MG63 (cell line): ENCODE data around the gene ABTB2. TPM values are rescaled to one million over a fixed set of nuclear protein-coding genes. Genes with fewer than 3 reads are reported as not detected.
"Not testable (repeated sequence)": the region's sequence is repeated elsewhere in the genome, so short reads cannot be mapped to it uniquely, and the experiment has no call there.

Experiments used
- DNase-seq: peaks from one replicate; pipeline ENCODE4 v3.0.0-alpha.2; 2020
- H3K27me3 ChIP-seq: fragments of 250-450 bp; sonication (Bioruptor Pico); 2 replicates; pipeline ENCODE4 v1.5.1; 2020; ENCODE audit warnings: mild to moderate bottlenecking, moderate library complexity
- H3K36me3 ChIP-seq: fragments of 250-450 bp; sonication (Bioruptor Pico); 2 replicates; pipeline ENCODE4 v1.5.1; 2020; ENCODE audit warnings: mild to moderate bottlenecking, moderate library complexity
- H3K4me3 ChIP-seq: fragments of 250-450 bp; sonication (Bioruptor Pico); 2 replicates; pipeline ENCODE4 v1.5.1; 2020; ENCODE audit warnings: mild to moderate bottlenecking, moderate library complexity
- H3K9me3 ChIP-seq: fragments of 250-450 bp; sonication (Bioruptor Pico); 2 replicates; pipeline ENCODE4 v1.5.1; 2020; ENCODE audit warnings: mild to moderate bottlenecking, moderate library complexity
- total RNA-seq: library from RNA; depleted of rRNA; stranded (reverse); fragments of >200 nt; shearing (Covaris generic); gene quantifications from 2 replicates; pipeline ENCODE4 v1.2.3, GENCODE V29; 2014; ENCODE audit warnings: low replicate concordance

ABTB2 gene
- total RNA-seq, 1 experiment from 2014 or later = 2.6 TPM

DNA sequence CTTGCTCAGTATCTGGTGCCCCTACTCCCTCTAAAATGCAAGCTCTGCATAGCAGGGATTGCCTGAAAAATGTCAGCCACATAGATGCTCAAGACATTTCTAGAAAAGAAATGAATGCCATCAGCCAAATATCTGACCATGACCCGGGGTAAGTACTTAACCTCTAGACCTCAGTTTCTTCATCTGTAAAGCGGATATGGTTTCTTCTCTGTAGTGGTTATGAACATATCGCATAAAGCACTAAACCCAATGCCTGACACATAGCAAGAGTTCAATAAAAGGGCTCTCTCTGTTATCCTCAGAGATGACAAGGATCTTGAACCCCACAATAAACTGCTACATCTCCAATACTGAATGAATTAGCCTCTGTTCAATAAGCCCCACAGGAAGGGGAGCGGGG is 122.6 kb downstream of the ABTB2 start:
- Histone ChIP-seq H3K9me3 (no peaks in the 10 kb centered on the region), H3K27me3 (no peaks in the 10 kb centered on the region), H3K4me3 (no peak overlapping the region), H3K36me3 (no peaks in the 10 kb centered on the region)
- no peak for DNase-seq

DNA sequence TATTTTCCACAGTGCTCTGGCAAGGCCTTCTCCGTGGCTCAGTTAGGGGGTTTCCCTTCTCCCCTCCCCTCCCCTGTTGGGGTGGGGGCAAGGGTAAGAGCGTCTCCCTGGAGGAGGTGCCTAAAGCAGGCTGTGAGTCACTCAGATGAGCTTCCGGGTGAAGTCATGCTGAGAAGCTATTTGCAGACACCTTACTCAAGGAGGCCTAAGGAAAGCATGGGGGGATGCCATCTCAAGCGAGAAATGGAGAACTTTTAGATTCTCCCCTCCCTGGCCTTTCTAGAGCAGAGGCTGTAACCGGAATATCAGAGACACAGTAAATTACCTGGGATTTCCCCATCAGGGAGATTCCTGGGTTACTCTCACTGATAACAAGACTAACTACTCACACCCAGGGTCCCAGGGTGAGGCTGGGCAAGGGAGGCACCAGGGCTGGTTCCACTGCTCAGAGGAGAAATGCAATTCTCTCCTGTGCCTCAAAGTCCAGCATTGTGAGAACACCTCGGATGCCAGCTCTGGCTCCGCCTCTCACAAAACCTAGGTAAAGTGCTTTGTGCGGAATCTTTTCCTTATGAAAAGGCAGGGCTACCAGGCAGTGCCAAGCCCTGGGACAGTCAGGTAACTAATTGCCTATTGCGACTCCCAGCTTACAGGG is 123.6 kb downstream of the ABTB2 start:
- peak; percentile 71 for DNase-seq
- Histone ChIP-seq H3K9me3 (no peaks in the 10 kb centered on the region), H3K27me3 (no peaks in the 10 kb centered on the region), H3K36me3 (no peaks in the 10 kb centered on the region), H3K4me3 (no peak overlapping the region)

DNA sequence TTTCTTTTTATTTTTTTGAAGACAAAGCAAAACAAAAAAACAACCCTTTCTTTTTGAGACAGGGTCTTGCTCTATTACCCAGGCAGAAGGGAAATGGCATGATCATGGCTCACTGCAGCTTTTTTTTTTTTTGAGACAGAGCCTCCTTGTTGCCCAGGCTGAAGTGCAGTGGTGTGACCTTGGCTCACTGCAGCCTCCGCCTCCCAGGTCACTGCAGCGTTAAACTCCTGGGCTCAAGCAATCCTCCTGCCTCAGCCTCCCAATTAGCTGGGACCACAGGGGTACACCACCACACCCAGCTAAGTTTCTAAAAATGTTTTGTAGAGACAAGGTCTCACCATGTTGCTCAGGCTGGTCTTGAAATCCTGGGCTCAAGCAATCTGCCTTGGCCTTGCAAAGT is 124.6 kb downstream of the ABTB2 start:
- H3K4me3 ChIP-seq = no peak overlapping the region
- no peaks in the 10 kb centered on the region for H3K27me3 ChIP-seq
- no peak for DNase-seq
- no peaks in the 10 kb centered on the region for H3K36me3 ChIP-seq
- no peaks in the 10 kb centered on the region for H3K9me3 ChIP-seq

- Histone ChIP-seq H3K9me3 (no peaks in the 10 kb centered on the region), H3K36me3 (no peaks in the 10 kb centered on the region), H3K27me3 (no peaks in the 10 kb centered on the region), H3K4me3 (no peak overlapping the region)
- no peak for DNase-seq
Measured at GRCh38 chr11:34232807-34233206, 125.0 kb downstream of the ABTB2 start.

DNA sequence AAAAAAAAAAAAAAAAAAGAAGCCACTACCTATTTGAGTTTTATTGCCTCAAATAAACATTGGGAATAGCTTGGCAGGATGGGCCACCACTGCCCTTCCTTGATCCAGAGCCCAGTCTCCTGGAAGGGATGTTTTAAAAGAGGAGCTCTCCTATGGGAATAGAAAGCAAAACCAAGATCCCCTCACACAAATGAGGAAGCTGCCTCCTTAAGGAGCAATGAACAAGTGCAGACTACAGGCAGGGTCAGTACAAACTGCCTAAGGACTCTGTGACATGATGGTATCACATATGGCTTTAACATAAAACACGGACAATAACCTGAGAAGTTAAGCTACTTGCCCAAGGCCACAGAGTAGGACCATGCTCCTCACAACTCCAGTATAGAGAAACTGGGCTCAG is 131.6 kb downstream of the ABTB2 start:
- no peak for DNase-seq

DNA sequence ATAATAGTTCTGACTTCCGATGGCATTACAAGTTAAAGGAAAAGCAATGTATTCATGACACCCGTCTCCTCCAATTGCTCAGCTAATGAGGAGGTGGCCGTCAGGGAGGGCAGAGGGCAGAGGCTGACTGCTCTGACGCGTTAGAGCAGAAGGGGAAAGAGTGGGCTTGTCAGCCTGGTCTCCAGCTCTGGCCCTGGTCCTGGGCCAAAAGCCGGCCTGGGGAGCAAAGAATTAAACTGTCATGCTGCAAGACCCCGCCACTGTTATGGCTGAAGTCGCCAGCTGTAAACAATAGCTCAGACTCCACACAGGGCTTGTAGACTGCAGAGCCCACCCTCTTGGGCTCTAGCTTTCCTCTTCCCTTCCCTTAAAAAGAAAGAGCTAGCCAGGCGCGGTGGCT is 132.7 kb downstream of the ABTB2 start:
- Histone ChIP-seq H3K4me3 (no peak overlapping the region), H3K36me3 (no peaks in the 10 kb centered on the region), H3K9me3 (no peaks in the 10 kb centered on the region), H3K27me3 (no peaks in the 10 kb centered on the region)
- DNase-seq = no peak

More for the DNA sequence above, 131.6 kb downstream of the ABTB2 start:
- H3K9me3 ChIP-seq = no peaks in the 10 kb centered on the region
- H3K27me3 ChIP-seq = no peaks in the 10 kb centered on the region
- H3K4me3 ChIP-seq = no peak overlapping the region
- H3K36me3 ChIP-seq = no peaks in the 10 kb centered on the region

DNA sequence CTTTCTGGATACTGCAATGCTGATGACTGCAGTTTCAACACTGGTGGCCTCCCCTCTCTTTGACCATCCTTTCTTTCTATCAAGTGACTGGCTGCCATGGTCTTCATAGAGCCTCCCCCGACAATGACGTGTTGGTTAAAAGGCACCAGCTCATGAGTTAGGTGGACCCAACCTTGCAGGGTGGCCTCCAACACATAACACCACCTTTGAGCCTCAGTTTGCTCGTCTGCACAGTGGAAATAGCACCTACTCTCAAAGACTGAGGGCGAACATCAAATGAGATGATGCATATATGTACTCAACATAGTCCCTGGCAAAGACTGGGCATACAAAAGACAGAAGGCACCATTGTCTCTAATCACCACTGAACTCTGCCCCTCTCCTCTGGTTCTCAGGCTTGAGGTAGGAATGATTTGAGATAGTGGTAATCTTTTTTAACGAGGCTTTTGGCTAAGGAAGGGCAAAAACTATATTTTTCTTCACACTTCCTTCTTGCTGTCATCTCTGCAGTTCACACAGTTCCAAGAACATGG is 133.3 kb downstream of the ABTB2 start:
- DNase-seq = no peak
- H3K36me3 ChIP-seq = no peaks in the 10 kb centered on the region
- no peak overlapping the region for H3K4me3 ChIP-seq
- no peaks in the 10 kb centered on the region for H3K9me3 ChIP-seq
- H3K27me3 ChIP-seq = no peaks in the 10 kb centered on the region

DNA sequence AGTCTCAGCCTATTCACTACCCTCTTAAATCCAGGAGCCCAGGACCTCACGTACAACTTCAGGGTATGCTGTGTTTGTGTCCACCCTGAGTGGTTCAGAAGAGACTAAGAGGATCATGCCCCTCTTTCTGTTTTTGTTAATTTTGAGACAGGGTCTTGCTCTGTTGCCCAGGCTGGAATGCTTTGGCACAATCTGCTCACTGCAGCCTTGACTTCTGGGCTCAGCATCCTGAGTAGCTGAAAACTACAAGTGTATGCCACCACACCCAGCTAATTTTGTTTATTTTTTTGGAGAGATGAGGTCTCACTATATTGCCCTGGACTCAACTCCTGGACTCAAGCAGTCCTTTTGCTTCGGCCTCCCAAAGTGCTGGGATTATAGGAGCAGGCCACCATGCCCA is 133.9 kb downstream of the ABTB2 start:
- Histone ChIP-seq H3K9me3 (no peaks in the 10 kb centered on the region), H3K36me3 (no peaks in the 10 kb centered on the region), H3K27me3 (no peaks in the 10 kb centered on the region), H3K4me3 (no peak overlapping the region)
- no peak for DNase-seq

DNA sequence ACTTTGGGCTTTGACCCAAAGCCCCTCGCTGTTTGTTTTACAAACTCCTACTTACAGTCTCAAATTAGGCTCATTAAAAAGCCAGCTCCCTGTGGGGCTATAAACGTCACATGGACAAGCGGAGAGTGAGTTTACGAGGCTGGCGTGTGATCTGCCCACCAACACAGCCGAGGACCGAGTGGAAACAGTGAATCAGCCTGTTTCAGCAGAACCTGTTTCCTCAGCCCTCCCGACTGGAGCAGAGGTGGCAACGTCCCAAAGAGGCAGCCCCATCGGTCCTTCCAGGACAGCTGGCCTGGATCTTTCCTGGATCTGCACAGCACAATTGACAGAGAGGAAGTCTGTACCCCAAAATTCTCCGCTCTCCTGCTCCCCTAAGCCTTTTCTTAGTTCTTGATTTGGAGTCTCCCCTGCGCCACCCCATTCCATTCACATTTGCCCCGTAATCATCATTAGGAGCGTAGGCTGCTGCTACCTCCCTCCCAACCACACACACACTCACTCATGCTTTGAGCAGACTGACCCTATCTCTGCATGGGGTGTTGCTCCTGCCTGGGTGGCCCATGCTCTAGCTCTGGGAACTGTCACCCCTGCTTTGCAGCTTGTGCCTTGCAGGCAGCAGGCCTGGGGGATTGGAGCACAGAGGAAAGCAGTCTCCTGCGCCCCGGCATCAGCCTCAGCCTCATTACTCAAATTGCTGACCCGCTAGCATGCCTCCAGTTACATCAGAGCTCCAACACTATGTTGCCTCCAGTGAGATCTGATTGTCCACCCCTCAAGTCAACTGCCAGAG is 134.6 kb downstream of the ABTB2 start:
- Histone ChIP-seq H3K36me3 (no peaks in the 10 kb centered on the region), H3K4me3 (no peak overlapping the region)
- no peak for DNase-seq

GRCh38 chr11:34222030-34222429 is 135.8 kb downstream of the ABTB2 start:
- Histone ChIP-seq H3K27me3 (no peaks in the 10 kb centered on the region), H3K36me3 (no peaks in the 10 kb centered on the region), H3K4me3 (no peak overlapping the region), H3K9me3 (no peaks in the 10 kb centered on the region)
- DNase-seq = no peak

More for the DNA sequence above, 134.6 kb downstream of the ABTB2 start:
- Histone ChIP-seq H3K27me3 (no peaks in the 10 kb centered on the region), H3K9me3 (no peaks in the 10 kb centered on the region)

DNA sequence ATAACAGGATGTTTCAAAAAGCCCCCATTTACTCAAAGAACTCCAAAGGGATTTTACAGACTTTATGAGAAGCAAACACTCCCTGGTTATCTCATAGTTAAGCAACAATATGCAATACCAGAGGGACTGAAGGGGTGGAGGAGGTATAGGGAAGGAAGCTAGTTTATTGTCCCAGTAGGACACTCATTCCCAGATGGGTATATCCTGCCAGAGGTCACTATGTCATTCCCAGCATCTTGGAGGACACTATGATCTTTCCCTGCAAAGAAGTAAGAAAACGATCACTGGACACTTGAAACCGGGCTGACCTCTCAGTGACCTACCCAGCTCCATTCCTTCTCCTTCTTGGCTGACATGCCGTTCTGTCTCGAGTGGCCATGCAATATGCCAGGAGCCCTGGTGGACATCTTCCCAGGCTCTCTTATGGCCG is 137.9 kb downstream of the ABTB2 start:
- DNase-seq = no peak
- H3K4me3 ChIP-seq = no peak overlapping the region
- no peaks in the 10 kb centered on the region for H3K36me3 ChIP-seq
- no peaks in the 10 kb centered on the region for H3K27me3 ChIP-seq
- H3K9me3 ChIP-seq = no peaks in the 10 kb centered on the region

DNA sequence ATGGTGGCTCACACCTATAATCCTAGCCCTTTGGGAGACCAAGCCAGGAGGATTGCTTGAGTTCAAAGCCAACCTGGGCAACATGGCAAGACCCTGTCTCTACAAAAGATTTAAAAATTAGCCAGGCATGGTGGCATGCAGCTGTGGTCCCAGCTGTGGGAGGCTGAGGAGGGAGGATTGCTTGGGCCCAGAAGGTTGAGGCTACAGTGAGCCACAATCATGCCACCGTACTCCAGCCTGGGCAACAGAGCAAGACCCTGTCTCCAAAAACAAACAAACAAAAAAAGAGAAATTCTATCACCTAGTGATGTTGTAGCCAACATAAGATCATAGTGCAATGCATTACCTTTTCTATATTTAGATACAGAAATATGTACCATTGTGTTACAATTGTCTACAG is 138.5 kb downstream of the ABTB2 start:
- Histone ChIP-seq H3K27me3 (no peaks in the 10 kb centered on the region), H3K9me3 (no peaks in the 10 kb centered on the region), H3K36me3 (no peaks in the 10 kb centered on the region), H3K4me3 (no peak overlapping the region)
- DNase-seq = no peak

DNA sequence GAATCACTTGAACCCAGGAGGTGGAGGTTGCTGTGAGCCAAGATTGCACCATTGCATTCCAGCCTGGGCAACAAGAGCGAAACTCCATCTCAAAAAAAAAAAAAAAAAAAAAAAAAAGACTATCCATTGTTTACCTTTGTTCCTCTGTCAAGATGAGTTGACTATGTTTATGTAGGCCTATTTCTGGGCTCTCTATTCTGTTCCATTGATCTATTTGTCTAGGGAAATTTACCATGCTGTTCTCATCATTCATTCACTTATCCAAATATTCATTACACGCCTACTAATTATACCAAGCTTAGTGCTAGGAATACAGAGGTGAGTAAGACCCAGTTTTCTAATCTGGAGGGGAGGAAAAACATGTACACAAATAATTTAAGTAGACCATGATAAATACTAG is 139.1 kb downstream of the ABTB2 start:
- H3K27me3 ChIP-seq, H3K36me3 ChIP-seq: not testable (repeated sequence)

DNA sequence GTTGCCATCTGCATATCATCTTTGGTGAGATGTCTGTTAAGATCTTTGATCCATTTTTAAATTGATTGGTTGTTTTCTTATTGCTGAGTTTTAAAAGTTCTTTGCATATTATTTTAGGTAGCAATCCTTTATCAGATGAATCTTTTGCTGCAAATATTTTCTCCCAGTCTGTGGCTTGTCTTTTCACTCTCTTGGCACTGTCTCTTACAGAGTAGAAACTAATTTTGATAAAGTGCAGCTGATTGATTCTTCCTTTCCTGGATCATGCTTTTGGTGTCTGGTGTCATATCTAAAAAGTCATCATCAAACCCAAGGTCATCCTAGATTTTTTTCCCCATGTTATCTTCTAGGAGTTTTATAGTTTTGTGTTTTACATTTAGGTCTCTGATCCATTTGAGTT is 139.7 kb downstream of the ABTB2 start:
- no peaks in the 10 kb centered on the region for H3K36me3 ChIP-seq
- H3K27me3 ChIP-seq = no peaks in the 10 kb centered on the region
- DNase-seq = no peak
- no peak overlapping the region for H3K4me3 ChIP-seq
- H3K9me3 ChIP-seq = no peaks in the 10 kb centered on the region

More for the DNA sequence above, 139.1 kb downstream of the ABTB2 start:
- not testable (repeated sequence) for H3K4me3 ChIP-seq, H3K9me3 ChIP-seq, DNase-seq

GRCh38 chr11:34216706-34217105 is 141.1 kb downstream of the ABTB2 start:
- Histone ChIP-seq H3K36me3 (no peaks in the 10 kb centered on the region), H3K9me3 (no peaks in the 10 kb centered on the region), H3K27me3 (no peaks in the 10 kb centered on the region), H3K4me3 (no peak overlapping the region)
- no peak for DNase-seq

DNA sequence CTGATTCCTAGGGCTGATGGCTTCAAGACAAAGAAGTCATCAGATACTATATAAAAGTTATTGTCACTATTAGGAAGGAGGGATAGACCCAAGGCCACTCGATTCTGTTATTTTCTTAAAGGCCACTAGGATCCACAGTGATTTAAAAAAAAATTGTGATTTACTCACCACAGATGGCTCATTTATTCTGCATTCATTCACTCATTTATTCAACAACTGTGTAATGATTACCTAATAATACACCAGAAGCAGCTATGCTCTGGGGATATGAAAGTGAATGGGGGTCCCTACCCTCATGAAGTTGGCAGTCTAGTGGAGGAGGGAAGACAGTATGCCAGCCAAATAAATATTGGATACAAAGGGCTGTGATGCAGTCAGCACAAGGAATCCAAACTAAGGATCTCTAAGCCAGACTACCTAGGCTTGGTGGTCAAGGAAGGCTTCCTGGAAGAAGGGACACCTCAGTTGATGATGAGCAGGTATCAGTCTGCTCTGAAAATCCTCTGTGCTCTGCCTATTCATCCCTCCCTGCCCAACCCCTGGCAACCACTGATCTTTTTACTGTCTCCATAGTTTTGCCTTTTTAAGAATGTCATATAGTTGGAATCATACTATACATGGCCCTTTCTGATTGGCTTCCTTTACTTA is 141.9 kb downstream of the ABTB2 start:
- Histone ChIP-seq H3K27me3 (no peaks in the 10 kb centered on the region), H3K4me3 (no peak overlapping the region), H3K9me3 (no peaks in the 10 kb centered on the region), H3K36me3 (no peaks in the 10 kb centered on the region)
- no peak for DNase-seq
